Measurements from ENCODE around the gene USP40.

USP40 gene

GRCh38 chr2:233441161-233442027 lies 125.2 kb downstream of the USP40 start:
- DNase-seq (ENCODE audit: low spot score) = no peak

DNA sequence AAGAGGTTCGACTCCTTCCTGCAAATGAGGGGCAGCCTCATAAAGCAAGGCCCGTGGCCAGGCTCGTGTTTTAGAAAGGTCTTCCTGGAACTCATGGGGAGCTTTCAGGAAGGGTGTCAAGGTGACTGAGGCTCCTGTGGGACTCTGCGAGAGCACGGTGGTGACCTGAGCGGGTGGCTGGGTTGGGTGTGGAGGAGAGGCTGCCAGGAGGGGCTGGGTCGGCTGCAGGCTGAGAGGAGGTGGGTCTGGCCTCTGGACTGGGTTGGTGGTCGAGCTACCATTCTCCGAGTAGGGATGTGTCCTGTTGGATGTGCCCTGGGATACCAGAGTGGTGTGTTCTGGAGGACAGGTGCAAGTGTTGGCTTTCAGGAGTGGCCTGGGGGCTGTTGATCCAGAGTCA lies 125.9 kb downstream of the USP40 start:
- no peak for DNase-seq (ENCODE audit: low spot score)

DNA sequence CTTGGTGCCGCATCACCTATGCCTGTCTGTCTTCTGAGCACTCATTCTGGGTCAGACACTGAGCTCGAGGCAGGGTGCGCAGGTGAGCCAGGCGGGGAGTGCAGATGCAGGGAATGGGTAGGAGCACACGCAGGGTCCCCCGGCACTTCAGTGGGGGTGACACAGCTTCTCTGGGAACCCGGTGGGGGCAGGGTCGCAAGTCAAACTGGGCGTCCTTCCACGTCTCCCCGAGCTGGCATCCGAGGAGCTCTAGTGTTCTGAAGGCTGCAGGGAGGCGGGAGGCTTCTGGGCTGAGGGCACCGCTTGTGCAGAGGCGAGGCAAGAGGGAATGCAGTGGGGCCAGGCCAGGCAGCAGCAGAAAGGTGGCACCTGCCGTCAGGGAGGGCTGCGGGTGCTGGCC lies 126.3 kb downstream of the USP40 start:
- no peak for DNase-seq (ENCODE audit: low spot score)

DNA sequence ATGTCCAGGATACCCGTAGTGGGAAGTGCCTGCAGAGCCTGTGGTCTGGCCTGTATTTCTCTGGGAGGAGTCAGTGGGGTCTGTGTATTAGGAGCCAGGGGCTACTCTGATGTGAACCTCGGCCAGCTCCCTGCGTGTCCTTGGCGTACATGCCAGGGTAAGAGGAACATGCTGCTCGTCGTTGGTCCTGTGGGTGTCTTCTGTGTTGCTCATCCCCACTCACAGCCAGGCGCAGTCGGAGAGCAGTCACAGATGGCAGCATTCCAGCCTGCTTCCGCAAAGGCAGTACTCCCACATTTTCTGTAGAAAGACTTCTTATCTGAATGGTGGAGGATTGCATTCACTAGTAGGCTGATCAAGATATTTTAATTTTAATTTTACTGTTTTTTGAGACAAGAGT lies 127.4 kb downstream of the USP40 start:
- DNase-seq (ENCODE audit: low spot score) = no peak

GRCh38 chr2:233438573-233439147 lies 127.9 kb downstream of the USP40 start:
- no peak for DNase-seq (ENCODE audit: low spot score)

- DNase-seq (ENCODE audit: low spot score) = no peak
These were observed 129.1 kb downstream of the USP40 start for GRCh38 chr2:233437439-233437955.

DNA sequence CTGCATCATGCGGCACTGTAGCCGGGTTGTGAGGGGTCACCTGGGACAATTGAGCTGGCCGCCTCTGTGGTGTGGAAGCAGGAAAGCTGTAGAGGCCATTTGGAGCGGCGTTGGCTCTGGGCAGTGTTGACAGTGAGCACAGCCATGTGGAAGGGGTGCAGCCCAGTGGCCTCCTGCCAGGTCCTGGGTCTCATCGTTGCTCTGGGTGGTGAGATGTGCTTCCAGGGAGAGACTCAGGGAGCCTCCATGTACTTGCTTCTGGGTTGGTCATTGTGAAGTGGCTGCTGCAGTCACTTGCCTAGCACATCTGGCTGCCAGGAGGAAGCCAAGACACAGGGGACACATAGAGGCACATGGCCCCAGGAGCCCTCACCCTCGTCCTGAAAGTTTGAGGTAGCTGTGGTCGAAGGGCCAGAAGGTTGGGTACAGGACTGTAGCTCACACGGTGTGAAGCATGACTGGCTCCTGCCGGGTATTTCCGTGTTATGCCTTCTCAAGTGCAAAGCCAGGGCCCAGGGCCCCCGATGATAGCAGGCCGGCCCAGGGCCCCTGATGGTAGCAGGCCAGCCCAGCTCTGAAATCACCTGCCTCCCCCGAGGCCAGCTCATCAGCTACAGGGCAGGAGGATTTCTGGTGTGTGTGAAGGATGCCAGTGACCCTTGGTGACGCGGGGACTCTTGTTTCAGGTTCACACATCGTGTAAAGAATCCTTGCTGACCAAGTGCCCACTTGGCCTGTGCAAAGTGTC lies 129.7 kb downstream of the USP40 start:
- no peak for DNase-seq (ENCODE audit: low spot score)

DNA sequence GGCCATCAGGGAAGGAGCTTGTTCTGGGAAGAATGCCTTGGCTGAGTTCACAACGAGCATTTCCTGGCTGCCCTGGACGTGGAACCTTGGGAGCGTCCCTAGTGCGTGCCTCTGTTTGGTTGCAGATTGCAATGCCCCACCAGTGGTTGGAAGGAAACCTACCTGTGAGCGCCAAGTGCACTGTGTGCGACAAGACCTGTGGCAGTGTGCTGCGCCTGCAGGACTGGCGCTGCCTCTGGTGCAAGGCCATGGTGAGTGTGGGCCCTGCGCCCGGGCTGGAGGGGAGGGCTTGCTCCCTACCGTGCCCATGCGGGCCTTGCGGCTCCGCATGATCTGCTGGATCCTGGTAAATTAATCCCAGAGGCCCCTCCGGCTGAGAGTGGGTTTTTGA lies 130.4 kb downstream of the USP40 start:
- DNase-seq (ENCODE audit: low spot score) = no peak

- DNase-seq (ENCODE audit: low spot score) = peak; percentile 30
These were observed 131.0 kb downstream of the USP40 start for GRCh38 chr2:233435436-233436190.

- peak; percentile 16 for DNase-seq (ENCODE audit: low spot score)
These were observed 131.8 kb downstream of the USP40 start for GRCh38 chr2:233434666-233435330.

GRCh38 chr2:233433794-233434193 lies 132.8 kb downstream of the USP40 start:
- DNase-seq (ENCODE audit: low spot score) = no peak

DNA sequence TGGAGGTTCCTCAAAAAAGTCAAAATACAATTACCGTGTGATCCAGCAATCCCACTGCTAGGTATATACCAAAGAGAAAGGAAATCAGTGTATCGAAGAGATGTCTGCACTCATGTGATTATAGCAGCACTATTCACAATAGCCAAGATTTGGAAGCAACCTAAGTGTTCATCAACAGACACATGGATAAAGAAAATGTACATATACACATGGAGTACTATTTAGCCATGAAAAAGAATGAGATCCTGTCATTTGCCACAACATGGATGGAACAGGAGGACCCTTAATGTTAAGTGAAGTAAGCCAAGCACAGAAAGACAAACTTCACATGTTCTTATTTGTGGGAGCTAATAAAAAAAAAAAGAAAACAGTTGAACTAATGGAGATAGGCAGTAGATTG lies 133.6 kb downstream of the USP40 start:
- DNase-seq (ENCODE audit: low spot score) = no peak

DNA sequence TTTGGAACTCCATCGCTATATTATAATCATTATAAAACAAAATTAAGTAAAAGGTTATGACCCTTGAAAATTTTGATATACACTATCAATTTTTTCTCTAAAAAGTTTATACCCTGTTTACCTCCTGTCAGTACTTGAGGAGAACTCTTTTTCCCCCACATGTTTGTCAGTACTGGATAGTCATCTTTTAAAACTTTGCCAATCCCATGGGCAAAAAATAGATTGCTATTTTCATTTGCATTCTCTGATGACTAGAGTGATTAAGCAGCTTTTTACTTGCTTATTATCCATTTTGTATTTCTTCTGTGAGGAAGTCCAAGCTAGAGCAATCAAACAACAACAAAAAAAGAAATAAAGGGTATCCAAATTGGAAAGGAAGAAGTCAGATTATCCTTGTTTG lies 135.9 kb downstream of the USP40 start:
- no peak for DNase-seq (ENCODE audit: low spot score)

DNA sequence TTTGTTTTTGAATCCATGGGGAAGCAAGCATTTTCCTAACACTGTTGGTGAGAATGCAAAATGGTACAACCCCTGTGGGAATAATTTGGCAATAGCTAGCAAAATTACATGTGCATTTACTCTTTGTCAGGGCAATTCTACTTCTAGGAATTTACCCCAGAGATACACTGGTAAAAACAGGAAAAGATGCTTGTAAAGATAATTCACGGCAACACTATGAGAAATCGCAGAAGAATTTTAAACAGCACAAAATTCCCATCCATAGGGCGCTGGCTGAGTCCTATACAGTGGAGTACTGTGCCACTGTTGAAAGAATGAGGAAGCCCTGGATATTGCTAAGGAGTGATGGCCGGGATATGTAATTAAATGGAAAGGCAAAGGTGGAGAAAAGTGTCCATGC lies 136.5 kb downstream of the USP40 start:
- DNase-seq (ENCODE audit: low spot score) = peak; percentile 1

- peak; percentile 30 for DNase-seq (ENCODE audit: low spot score)
These were observed 137.2 kb downstream of the USP40 start for GRCh38 chr2:233429175-233429897.

DNA sequence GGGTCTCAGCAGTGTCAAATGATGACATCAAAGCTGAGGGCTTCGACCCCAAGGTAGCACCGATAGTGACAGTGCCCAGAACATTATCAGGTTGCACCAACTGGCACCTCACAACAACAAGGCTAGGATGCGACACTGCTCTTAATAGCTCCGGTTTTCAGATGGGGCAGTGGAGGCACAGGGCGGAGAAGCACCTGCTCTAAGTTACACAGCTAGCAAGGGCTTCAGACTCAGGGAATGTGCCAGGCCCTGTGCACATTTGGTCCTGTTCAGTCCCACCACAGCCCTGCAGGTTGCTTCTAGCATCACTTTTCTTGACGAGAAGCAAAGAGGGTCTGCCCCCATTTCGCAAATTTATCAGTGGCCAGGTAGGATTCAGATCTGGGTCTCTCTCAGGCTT lies 138.1 kb downstream of the USP40 start:
- DNase-seq (ENCODE audit: low spot score) = peak; percentile 21

GRCh38 chr2:233428008-233428407 lies 138.6 kb downstream of the USP40 start:
- DNase-seq (ENCODE audit: low spot score) = peak; percentile 14

DNA sequence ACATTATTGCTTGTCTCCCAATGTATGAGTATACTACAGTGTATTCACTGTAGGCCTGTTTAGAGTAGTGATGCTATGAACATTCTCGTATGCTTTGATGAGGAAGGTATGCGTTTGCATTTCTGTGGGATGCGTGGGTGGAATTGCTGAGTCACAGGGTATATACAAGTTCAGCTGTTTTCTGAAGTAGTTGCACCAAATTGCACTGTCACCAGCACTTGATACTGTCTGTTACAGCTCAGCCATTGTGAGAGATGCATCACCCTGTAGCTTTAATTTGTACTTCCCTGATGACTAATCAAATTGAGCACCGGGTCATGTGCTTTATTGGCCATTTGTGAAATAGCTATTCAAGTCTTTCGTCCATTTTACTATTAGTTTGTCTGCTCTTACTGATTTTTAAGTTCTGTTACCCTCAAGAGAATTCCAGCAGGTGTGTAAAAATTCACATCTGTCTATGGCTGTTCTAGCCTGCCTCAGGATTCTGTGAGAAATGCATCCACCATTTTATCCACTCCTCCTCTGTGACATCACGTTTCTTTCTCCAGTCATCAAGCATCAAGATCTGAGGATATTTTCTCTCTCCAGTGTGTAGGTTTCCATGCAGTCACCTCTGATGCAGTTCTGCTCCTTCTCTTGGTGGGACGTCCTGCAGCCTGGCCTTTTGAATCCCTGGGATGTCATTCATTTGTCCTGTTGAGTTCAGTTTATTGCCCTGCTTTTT lies 139.8 kb downstream of the USP40 start:
- DNase-seq (ENCODE audit: low spot score) = peak; percentile 4

All from ecto neural progenitor cell (in vitro differentiated cells).